Ureter (tissue), 1 donor: ENCODE data around the gene SERPINA6. TPM values are rescaled to one million over a fixed set of nuclear protein-coding genes. Genes with fewer than 3 reads are reported as not detected.
"Not testable (repeated sequence)": the region's sequence is repeated elsewhere in the genome, so short reads cannot be mapped to it uniquely, and the experiment has no call there.

Experiments used
- DNase-seq: peaks from one replicate; pipeline ENCODE4 v3.0.0-alpha.2; 2020; ENCODE audit warnings: low spot score
- total RNA-seq: library from RNA; stranded (reverse); gene quantifications from one replicate; pipeline ENCODE4 v1.2.4, GENCODE V29; 2023
- donor health status: DM: yes; HTN: yes; CAD: no.

SERPINA6 gene
- not detected for total RNA-seq

GRCh38 chr14:94322648-94323570 is at the start of gene SERPINA6:
SERPINA6 (minus strand) TSS chr14:94323336; CDS start chr14:94314648, 8,688 bp downstream.
- no peak for DNase-seq

GRCh38 chr14:94372021-94372605 is 49.0 kb upstream of the SERPINA6 start:
- DNase-seq: no peak

GRCh38 chr14:94370524-94370910 is 47.4 kb upstream of the SERPINA6 start:
- no peak for DNase-seq

DNA sequence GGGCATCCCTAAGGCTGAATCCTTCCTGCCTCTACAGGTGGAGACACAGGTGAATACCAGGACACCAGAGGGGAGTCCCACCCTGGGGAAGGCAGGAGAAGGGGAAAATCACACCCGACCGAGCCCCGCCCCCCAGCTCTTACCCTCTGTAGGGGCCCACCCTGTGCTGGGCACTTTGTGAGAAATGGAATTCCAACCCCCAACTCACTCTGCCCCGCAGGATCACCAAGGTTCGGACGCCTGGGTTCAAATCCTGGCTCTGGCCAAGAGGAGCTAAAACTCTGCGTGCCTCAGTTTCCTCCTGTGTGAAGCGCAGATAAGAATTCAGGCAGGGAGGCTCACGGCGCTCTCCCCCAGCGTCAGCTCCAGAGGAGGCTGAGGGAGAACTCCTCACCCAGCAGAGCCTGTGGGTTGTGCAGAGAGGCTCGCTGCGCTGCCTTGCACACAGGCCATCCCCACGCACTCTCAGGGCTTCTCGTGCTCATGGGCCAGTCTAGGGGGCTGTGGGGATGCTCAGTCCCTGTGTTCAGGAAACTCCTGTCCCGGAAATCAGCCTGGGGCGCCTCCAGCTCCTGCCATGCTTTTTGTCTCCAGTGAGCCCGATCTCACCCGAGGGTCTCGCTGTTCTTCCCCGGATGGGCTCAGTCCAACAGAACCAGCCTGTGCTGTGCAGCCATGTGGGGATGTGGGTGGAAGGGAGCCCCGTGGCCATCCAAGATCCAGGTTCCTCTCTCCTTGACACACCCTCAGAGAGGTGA is 46.8 kb upstream of the SERPINA6 start:
- DNase-seq: not testable (repeated sequence)

DNA sequence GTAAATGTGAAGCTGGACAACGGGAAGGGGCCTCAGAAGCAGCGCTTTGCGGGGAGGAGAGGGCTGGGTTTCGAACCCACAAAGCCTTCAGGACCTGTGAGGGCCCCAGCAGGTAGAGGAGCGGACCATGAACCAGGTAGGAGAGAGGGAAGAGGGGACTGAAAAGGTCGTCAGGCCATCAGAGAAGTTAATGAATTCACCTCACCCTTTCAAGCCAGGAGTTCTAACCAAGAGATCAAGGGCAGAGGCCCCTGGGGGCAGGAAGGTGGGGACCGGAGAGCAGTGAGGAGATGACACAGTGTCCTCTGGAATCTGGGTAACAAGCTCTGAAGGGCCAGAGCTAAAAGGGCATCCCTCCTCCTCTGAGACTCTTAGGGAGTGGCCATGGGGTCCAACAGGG is 45.8 kb upstream of the SERPINA6 start:
- DNase-seq: no peak

DNA sequence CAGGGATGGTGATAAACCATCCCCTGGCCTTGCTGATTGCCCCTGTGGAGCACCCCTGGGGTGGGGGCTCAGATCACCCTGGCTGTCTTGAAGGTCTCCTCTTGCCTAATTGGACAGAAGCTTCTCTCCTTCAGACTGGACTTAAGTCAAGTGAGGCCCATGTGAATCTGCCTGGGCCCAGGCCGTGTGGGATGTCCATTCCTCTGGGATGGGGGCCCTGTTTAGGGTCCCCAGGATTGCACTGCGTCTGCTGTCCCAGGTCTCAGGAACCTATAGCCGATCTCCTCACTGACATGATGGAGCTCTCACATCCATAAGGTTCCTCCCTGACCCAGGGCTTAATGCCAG is 45.1 kb upstream of the SERPINA6 start:
- DNase-seq: no peak

DNA sequence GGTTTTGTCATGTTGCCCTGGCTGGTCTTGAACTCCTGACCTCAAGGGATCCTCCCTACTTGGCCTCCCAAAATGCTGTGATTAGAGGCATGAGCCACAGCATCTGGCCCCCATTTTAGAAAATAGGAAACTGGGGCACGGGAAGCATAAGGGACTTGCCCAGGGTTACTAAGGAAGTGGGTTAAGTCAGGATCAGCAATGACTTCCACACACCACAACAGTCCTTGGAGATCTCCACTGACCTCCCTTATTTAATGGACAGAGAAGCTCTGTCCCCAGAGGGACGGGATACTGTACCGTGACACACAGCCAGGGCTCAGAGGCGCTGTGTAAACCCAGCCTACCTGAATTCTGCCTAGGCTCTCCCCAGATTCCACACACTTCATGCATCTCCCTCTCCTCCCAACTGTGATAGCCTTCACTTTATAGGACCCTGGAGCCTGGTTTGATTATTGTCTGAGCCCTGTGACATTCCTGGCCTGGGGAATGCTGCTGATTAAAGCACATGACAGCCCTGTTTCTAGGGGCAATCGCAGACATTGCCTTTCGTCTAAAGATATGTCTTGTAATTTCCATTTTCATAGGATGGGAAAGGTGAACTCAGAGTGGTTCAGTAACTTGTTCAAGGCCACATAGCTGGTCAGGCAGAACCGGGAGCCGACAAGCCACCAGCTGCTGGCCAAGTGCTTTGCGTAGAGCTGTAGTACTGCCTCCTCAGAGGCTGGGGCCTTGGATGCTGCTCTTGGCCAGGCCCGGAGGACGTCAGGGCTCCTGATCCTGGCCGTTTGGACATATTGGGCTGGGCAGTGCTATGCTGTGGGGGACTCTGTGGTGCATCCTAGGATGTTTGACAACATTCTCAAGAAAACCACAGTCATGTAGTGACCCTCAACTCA is 44.5 kb upstream of the SERPINA6 start:
- no peak for DNase-seq

DNA sequence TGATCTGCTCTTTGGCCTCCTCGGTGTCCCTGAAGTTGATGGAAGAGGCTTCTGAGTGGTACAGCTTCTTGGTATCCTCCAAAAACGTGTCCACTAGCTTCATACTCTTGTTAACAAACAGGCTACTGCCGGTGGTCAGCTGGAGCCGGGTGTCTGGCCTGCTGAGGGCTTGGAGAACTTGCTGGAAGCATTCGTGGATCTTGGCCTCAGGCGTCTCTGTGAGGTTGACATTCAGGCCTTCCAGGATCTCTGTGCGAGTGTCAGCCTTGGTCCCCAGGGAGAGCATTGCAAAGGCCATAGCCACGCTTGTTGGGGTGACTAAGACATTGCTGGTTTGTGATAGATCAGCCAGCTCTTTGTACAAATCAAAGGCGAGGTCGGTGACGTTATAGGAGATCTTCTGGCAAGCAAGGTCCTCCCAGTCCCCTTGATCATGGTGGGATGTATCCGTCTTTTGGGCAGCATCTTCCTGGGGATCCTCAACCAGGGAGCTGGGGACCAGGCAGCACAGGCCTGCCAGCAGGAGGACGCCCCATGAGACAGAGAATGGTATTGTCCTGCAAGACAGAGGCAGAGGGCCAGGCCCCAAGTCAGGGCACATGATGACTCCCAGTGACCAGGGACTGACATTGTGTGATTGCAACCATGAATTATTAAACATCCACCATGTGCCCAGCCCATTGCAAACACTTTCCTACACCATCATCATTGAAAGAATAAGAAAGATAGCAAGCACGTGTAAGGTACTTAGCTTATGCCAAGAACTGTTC is 43.2 kb upstream of the SERPINA6 start, which contains the start of gene SERPINA2:
SERPINA2 (minus strand) TSS at position 553 of the 770 bp plus-strand sequence.
- DNase-seq: no peak

DNA sequence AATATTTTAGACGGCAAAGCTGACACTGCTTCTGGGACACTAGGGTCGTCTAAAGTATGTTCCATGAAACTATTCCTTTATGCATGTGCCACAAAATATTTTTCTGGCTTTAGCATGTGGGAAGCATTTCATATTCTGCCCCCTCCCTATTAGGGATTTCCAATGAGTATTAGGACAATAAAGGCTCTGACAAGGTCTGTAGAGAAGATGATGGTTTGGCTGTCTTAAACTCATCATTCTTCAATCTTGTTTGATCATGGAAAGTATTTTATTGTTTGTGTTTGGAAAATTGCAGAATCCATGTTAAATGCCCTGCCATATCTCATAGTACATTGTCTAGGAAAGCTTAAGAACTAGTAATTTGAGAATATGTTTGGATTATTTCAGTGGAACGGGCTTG is 42.5 kb upstream of the SERPINA6 start:
- no peak for DNase-seq

- no peak for DNase-seq
These were observed 41.8 kb upstream of the SERPINA6 start for GRCh38 chr14:94364964-94365363.

DNA sequence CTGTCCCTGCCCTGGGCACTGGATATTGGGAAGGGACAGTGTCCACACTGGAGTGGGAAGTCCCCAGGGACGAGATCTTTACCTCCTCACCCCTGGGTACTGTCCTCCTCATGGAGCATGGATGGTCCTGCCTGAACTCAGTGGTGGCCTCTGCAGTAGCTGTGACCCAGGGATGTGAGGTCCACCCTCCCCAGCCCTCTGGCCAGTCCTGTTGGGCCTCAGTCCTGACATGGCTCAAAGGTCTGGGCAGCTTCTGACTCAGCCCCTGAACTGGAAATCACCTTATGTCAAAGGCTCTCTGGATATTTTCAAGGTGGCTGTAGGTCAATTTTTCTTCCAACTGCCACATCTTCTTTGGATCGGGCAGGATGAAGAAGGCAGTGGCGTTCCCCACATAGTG is 40.9 kb upstream of the SERPINA6 start:
- no peak for DNase-seq

GRCh38 chr14:94363151-94363624 is 40.1 kb upstream of the SERPINA6 start:
- DNase-seq: no peak

GRCh38 chr14:94362614-94363133 is 39.5 kb upstream of the SERPINA6 start:
- no peak for DNase-seq

GRCh38 chr14:94361682-94362081 is 38.5 kb upstream of the SERPINA6 start:
- peak; percentile 27 for DNase-seq

DNA sequence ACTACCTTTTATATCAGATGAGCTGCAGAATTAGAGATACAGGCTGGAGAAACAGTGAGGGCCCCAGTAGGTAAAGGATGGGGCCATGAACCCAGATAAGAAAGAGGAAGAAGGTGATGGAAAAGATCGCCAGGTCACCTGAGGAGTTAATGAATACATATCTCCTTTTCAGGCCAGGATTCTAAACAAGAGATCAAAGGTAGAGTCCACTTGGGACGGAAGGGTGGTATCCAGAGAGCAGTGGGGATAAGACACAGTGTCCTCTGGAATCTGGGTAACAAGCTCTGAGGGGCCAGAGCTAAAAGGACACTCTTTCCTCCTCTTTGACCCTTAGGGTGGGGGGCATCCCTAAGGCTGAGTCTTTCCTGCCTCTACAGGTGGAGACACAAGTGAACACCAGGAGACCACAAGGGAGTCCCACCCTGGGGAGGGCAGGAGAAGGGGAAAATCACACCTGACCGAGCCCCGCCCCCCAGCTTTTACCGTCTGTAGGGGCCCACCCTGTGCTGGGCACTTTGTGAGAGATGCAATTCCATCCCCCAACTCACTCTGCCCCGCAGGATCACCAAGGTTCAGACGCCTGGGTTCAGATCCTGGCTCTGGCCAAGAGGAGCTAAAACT is 37.9 kb upstream of the SERPINA6 start:
- DNase-seq: peak; percentile 37

DNA sequence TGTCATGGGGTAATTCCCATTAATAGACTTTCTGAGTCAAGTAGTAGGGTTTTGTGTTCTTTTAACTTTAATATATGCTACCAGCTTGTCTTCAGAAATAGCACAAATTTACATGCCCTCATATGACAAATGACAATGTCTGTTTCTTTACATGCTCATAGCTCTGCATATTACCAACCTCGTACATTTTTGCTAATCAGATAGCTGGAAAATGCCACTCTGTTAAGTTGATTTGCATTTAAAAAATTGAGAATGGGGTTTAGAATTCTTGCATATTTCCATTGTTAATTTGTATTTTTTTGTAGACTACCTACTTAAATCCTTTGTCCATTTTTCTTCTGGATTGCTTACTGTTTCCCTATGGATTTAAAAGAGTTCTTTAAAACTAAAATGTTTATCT is 34.0 kb upstream of the SERPINA6 start:
- no peak for DNase-seq

DNA sequence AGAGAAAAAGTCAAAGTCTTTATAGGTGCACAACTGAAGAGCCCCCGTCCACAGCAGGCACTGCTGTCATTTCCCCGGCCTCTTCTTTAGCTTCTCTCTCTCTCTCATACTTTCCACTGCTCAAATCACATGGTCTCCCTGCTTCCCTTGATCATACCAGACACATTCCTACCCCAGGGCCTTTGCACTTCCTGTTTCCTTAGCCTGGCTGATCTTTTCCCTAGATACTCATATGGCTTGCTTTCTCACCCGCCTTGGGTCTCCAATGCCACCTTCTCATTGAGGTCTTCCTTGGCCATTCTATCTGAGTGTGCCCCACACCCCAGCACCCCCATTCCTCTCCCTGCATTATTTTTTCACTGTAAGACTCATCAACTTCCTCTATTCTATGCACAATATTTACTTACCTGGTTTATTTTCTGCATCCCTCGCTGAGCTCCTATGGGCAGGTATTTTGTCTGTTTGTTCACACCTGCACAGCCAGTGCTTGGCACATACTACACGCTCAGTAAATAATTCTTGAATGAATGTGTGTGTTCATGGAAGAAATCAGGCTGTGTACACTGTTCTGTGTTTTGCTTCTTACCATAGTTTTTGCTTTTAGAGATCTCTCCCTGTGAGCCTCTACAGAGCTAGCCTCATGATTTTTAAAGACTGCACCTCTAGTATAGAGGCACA is 33.4 kb upstream of the SERPINA6 start:
- DNase-seq: peak; percentile 12

- peak; percentile 53 for DNase-seq
These were observed 32.2 kb upstream of the SERPINA6 start for GRCh38 chr14:94355191-94355794.
